ENCODE results near the gene CALM1. TPM values are rescaled to one million over a fixed set of nuclear protein-coding genes. Genes with fewer than 3 reads are reported as not detected.

The CALM1 gene
- total RNA-seq, 4 donors from 2014 or later, result 106 to 240 (median 182) TPM

DNA sequence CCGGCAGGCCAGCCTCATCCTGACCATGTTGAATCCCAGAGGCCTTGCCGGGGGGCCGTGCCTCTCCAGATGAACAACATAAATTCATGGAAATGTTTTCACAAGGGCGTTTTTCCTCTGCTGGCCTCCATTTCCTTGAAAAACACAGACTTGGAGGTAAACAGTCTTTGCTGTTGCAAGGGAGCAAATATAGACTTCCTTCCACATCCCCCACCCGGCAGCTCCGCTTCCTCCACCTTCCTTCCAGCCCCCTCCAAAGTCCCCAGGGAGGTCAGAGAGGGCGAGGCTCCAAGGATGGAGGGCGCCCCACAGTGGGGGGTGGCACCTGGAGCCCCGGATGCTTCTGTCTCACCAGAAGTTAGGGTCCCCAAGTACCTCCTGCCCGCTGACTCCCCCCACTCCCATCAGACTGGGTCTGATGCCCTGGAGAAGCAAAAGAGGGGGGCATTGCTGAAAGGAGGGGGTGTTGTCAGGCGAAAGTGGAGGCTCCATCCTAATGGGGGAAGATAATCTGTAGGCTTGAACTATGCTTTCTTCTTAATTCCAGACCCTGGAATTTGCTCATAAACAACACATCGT lies 31.1 kb downstream of the CALM1 start:
- TF ChIP-seq CTCF (IDR thresholded peaks at IDR 0.05) (no peak), POLR2A (IDR thresholded peaks at IDR 0.05) (no peak)
- intact Hi-C loops (cut with DNase I; ENCODE audit: low total_unique reads), result no loop called here
- DNase-seq (ENCODE audit: low spot score in 2 of 2), result no peak
- WGBS, 2 donors, result 67 to 76% methylated on average over 12 of the region's 12 CpGs
- no peak overlapping the region for H3K4me3 ChIP-seq (ENCODE audit: low read depth, poor library complexity, severe bottlenecking)

DNA sequence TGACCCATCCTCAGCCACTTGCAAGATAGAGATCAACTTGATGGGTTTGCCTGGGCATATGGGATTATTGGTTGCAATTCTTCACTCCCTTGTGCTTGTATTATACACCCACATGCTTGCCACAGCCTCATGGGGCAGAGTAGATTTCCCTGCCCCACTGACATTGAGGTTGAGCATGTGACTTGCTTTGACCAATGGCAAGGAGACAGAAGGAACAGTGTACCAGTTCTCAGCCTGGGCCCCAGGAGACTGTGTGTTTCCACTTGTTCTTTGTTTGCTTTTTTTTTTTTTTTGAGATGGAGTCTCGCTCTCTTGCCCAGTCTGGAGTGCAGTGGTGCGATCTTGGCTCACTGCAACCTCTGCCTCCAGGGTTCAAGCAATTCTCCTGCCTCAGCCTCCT lies 31.8 kb downstream of the CALM1 start:
- no peak overlapping the region for H3K4me3 ChIP-seq (ENCODE audit: low read depth, poor library complexity, severe bottlenecking)
- intact Hi-C loops (cut with DNase I; ENCODE audit: low total_unique reads), result no loop called here
- DNase-seq (ENCODE audit: low spot score in 2 of 2), result no peak
- TF ChIP-seq POLR2A (IDR thresholded peaks at IDR 0.05), result no peak
- TF ChIP-seq CTCF (IDR thresholded peaks at IDR 0.05), result no peak
- 88 to 100% methylated on average over 2 of the region's 2 CpGs for WGBS, 2 donors

- 88 to 91% methylated on average over 3 of the region's 3 CpGs for WGBS, 2 donors
These were observed 32.4 kb downstream of the CALM1 start for GRCh38 chr14:90429236-90429635.

GRCh38 chr14:90429754-90430153 lies 32.9 kb downstream of the CALM1 start:
- intact Hi-C loops (cut with DNase I; ENCODE audit: low total_unique reads), result no loop called here
- no peak for DNase-seq (ENCODE audit: low spot score in 2 of 2)
- 59 to 81% methylated on average over 4 of the region's 4 CpGs for WGBS, 2 donors
- H3K4me3 ChIP-seq (ENCODE audit: low read depth, poor library complexity, severe bottlenecking), result no peak overlapping the region
- no peak for TF ChIP-seq POLR2A (IDR thresholded peaks at IDR 0.05)
- no peak for TF ChIP-seq CTCF (IDR thresholded peaks at IDR 0.05)

More at GRCh38 chr14:90429236-90429635, 32.4 kb downstream of the CALM1 start:
- no peak for TF ChIP-seq POLR2A (IDR thresholded peaks at IDR 0.05)
- intact Hi-C loops (cut with DNase I; ENCODE audit: low total_unique reads), result no loop called here
- H3K4me3 ChIP-seq (ENCODE audit: low read depth, poor library complexity, severe bottlenecking), result no peak overlapping the region
- DNase-seq (ENCODE audit: low spot score in 2 of 2), result no peak

- 88 to 90% methylated on average over 9 of the region's 9 CpGs for WGBS, 2 donors
- H3K4me3 ChIP-seq (ENCODE audit: low read depth, poor library complexity, severe bottlenecking), result no peak overlapping the region
- TF ChIP-seq POLR2A (IDR thresholded peaks at IDR 0.05) (no peak), CTCF (IDR thresholded peaks at IDR 0.05) (no peak)
- intact Hi-C loops (cut with DNase I; ENCODE audit: low total_unique reads), result no loop called here
- DNase-seq (ENCODE audit: low spot score in 2 of 2), result no peak
These were observed 37.7 kb downstream of the CALM1 start for GRCh38 chr14:90434370-90435020.

- no peak for DNase-seq (ENCODE audit: low spot score in 2 of 2)
- TF ChIP-seq POLR2A (IDR thresholded peaks at IDR 0.05) (no peak), CTCF (IDR thresholded peaks at IDR 0.05) (no peak)
- 84 to 92% methylated on average over 6 of the region's 6 CpGs for WGBS, 2 donors
- intact Hi-C loops (cut with DNase I; ENCODE audit: low total_unique reads), result no loop called here
- H3K4me3 ChIP-seq (ENCODE audit: low read depth, poor library complexity, severe bottlenecking), result no peak overlapping the region
These were observed 42.0 kb downstream of the CALM1 start for GRCh38 chr14:90438841-90439240.

Data from lower leg skin (tissue), 4 donors.